Right lobe of liver (tissue), 4 donors: ENCODE measurements around the gene ZCCHC24.

Source experiments
- POLR2A ChIP-seq: fragments of 450-650 bp; IDR thresholded peaks from one replicate; pipeline ENCODE4 v1.6.1; 2017; ENCODE audit warnings: antibody characterized with exemption, mild to moderate bottlenecking
- TF ChIP-seq, protein P1 (sequence below), 4 donors: fragments of 200-600 bp in 3 of 4; fragments of 450-650 bp in 1 of 4; IDR thresholded peaks; one replicate each; pipeline versions ENCODE4 v1.5.1 to v1.8.0; 2016 to 2022; ENCODE audit warnings: antibody characterized with exemption in 4 of 4, mild to moderate bottlenecking in 2 of 4
- donor health status: DM: no; HTN: no; CAD: no.
- donor health status: DM: no; HTN: no; CAD: no.
- donor health status: DM: no; HTN: yes; CAD: no.

DNA sequence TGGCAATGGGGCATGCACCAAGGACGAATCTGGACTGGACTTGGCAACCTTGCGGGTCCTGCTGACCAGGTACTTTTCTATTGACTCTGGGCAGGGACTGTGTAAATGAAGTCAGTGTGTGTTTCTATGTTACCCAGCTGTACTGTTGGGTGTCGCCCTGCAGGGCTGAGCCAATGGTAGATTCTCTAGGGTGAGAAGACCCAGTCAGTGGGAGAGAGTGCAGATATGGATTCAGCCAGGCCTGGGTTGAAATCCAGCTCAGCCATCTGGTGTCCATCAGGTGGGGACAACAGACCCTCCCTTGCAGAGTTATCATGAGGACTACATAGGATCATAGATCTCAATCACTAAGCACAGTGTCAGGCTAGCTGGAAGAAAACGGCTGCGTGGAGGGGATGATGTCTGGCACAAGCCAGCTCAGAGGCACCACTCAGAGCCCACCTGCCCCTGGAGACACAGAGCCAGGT lies 103.1 kb downstream of the ZCCHC24 start:
- TF ChIP-seq, protein P1, sequence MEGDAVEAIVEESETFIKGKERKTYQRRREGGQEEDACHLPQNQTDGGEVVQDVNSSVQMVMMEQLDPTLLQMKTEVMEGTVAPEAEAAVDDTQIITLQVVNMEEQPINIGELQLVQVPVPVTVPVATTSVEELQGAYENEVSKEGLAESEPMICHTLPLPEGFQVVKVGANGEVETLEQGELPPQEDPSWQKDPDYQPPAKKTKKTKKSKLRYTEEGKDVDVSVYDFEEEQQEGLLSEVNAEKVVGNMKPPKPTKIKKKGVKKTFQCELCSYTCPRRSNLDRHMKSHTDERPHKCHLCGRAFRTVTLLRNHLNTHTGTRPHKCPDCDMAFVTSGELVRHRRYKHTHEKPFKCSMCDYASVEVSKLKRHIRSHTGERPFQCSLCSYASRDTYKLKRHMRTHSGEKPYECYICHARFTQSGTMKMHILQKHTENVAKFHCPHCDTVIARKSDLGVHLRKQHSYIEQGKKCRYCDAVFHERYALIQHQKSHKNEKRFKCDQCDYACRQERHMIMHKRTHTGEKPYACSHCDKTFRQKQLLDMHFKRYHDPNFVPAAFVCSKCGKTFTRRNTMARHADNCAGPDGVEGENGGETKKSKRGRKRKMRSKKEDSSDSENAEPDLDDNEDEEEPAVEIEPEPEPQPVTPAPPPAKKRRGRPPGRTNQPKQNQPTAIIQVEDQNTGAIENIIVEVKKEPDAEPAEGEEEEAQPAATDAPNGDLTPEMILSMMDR (IDR thresholded peaks at IDR 0.05), result no peak
- TF ChIP-seq POLR2A, result no peak
